Ureter (tissue), 1 donor: ENCODE measurements around the gene TLNRD1. TPM values are rescaled to one million over a fixed set of nuclear protein-coding genes. Genes with fewer than 3 reads are reported as not detected.

ENCODE experiments used
- total RNA-seq: library from RNA; stranded (reverse); gene quantifications from one replicate; pipeline ENCODE4 v1.2.4, GENCODE V29; 2023
- donor health status: DM: yes; HTN: yes; CAD: no.

Gene TLNRD1
- total RNA-seq, 1 donor from 2014 or later = 15.1 TPM

Other genes with a start within 250 kb of the TLNRD1 start
- gene CEMIP, start 221.6 kb upstream of the TLNRD1 start, total RNA-seq = 0.23 TPM
- 37.6 TPM for gene MESD, start 11.1 kb upstream of the TLNRD1 start, total RNA-seq
- 0.57 TPM for gene CFAP161, start 133.3 kb downstream of the TLNRD1 start, total RNA-seq
- 18.5 TPM for gene IL16, start 196.0 kb downstream of the TLNRD1 start, total RNA-seq